ENCODE results near the gene SLC25A1. TPM values are rescaled to one million over a fixed set of nuclear protein-coding genes. Genes with fewer than 3 reads are reported as not detected.

Gene SLC25A1
- total RNA-seq, result 162 and 187 TPM in 2 replicates
- polyA plus RNA-seq, result 395 and 422 TPM in 2 replicates

- H3K36me3 ChIP-seq (replicated peaks; ENCODE audit: insufficient read depth, low read depth), result no peaks in the 10 kb centered on the region
- no peaks in the 10 kb centered on the region for H3K9me2 ChIP-seq (replicated peaks; ENCODE audit: insufficient read depth)
- 2% methylated on average over 38 of the region's 86 CpGs for WGBS (ENCODE audit: low lambda C conversion rate, missing lambda C conversion rate)
- H3K27me3 ChIP-seq, result no peaks in the 10 kb centered on the region
- peak within 1 kb of the TSS; percentile 99 for H3K4me2 ChIP-seq
- peak; percentile 98 for DNase-seq (ENCODE audit: low spot score)
- peaks cover 24% of the 10 kb centered on the region for H3K4me1 ChIP-seq (ENCODE audit: insufficient read depth)
- H3K4me3 ChIP-seq, result peak within 1 kb of the TSS; percentile 98
- H3K79me2 ChIP-seq, result peaks cover 28% of the 10 kb centered on the region
- peak within 1 kb of the TSS; percentile 99 for H3K27ac ChIP-seq
- no peaks in the 10 kb centered on the region for H3K9me3 ChIP-seq (ENCODE audit: low read depth)
- peak within 1 kb of the TSS; percentile 69 for H2AFZ ChIP-seq
- TF ChIP-seq EZH2 (IDR thresholded peaks at IDR 0.05; ENCODE audit: borderline replicate concordance), result no peak
- TF ChIP-seq, protein P1, sequence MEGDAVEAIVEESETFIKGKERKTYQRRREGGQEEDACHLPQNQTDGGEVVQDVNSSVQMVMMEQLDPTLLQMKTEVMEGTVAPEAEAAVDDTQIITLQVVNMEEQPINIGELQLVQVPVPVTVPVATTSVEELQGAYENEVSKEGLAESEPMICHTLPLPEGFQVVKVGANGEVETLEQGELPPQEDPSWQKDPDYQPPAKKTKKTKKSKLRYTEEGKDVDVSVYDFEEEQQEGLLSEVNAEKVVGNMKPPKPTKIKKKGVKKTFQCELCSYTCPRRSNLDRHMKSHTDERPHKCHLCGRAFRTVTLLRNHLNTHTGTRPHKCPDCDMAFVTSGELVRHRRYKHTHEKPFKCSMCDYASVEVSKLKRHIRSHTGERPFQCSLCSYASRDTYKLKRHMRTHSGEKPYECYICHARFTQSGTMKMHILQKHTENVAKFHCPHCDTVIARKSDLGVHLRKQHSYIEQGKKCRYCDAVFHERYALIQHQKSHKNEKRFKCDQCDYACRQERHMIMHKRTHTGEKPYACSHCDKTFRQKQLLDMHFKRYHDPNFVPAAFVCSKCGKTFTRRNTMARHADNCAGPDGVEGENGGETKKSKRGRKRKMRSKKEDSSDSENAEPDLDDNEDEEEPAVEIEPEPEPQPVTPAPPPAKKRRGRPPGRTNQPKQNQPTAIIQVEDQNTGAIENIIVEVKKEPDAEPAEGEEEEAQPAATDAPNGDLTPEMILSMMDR (IDR thresholded peaks at IDR 0.05; ENCODE audit: poor library complexity), result no peak
- TF ChIP-seq EZH2phosphoT487 (IDR thresholded peaks at IDR 0.05; ENCODE audit: low read depth, severe bottlenecking, unreplicated experiment), result no peak
- peaks cover 22% of the 10 kb centered on the region for H4K20me1 ChIP-seq (ENCODE audit: insufficient read depth, poor library complexity, severe bottlenecking)
Measured at GRCh38 chr22:19178657-19179496, at the start of gene SLC25A1. Gene SLC25A1, minus strand, starts transcription at chr22:19178736. Its CDS starts 63 bp downstream, at chr22:19178673.

GRCh38 chr22:19228179-19228578 is 49.6 kb upstream of the SLC25A1 start:
- Histone ChIP-seq H3K4me1 (ENCODE audit: insufficient read depth) (no peaks in the 10 kb centered on the region), H4K20me1 (ENCODE audit: insufficient read depth, poor library complexity, severe bottlenecking) (no peaks in the 10 kb centered on the region), H3K79me2 (no peaks in the 10 kb centered on the region), H3K27me3 (no peaks in the 10 kb centered on the region), H3K27ac (no peak overlapping the region), H2AFZ (no peak overlapping the region), H3K36me3 (replicated peaks; ENCODE audit: insufficient read depth, low read depth) (no peaks in the 10 kb centered on the region), H3K9me3 (ENCODE audit: low read depth) (no peaks in the 10 kb centered on the region), H3K4me2 (no peak overlapping the region), H3K4me3 (no peak overlapping the region), H3K9me2 (replicated peaks; ENCODE audit: insufficient read depth) (no peaks in the 10 kb centered on the region)
- no peak for DNase-seq (ENCODE audit: low spot score)
- TF ChIP-seq, protein P1 (IDR thresholded peaks at IDR 0.05; ENCODE audit: poor library complexity), result no peak
- TF ChIP-seq EZH2 (IDR thresholded peaks at IDR 0.05; ENCODE audit: borderline replicate concordance) (no peak), EZH2phosphoT487 (IDR thresholded peaks at IDR 0.05; ENCODE audit: low read depth, severe bottlenecking, unreplicated experiment) (no peak)
- 90% methylated on average over 4 of the region's 4 CpGs for WGBS (ENCODE audit: low lambda C conversion rate, missing lambda C conversion rate)

GRCh38 chr22:19226428-19226827 is 47.9 kb upstream of the SLC25A1 start:
- no peak overlapping the region for H3K27ac ChIP-seq
- no peak for DNase-seq (ENCODE audit: low spot score)
- TF ChIP-seq EZH2 (IDR thresholded peaks at IDR 0.05; ENCODE audit: borderline replicate concordance) (no peak), EZH2phosphoT487 (IDR thresholded peaks at IDR 0.05; ENCODE audit: low read depth, severe bottlenecking, unreplicated experiment) (no peak)
- TF ChIP-seq, protein P1 (IDR thresholded peaks at IDR 0.05; ENCODE audit: poor library complexity), result no peak

More at GRCh38 chr22:19226428-19226827, 47.9 kb upstream of the SLC25A1 start:
- H2AFZ ChIP-seq, result no peak overlapping the region
- H3K9me3 ChIP-seq (ENCODE audit: low read depth), result no peaks in the 10 kb centered on the region
- H3K79me2 ChIP-seq, result no peaks in the 10 kb centered on the region
- H3K36me3 ChIP-seq (replicated peaks; ENCODE audit: insufficient read depth, low read depth), result no peaks in the 10 kb centered on the region
- H3K4me3 ChIP-seq, result no peak overlapping the region
- no peaks in the 10 kb centered on the region for H3K27me3 ChIP-seq
- H3K9me2 ChIP-seq (replicated peaks; ENCODE audit: insufficient read depth), result no peaks in the 10 kb centered on the region
- H4K20me1 ChIP-seq (ENCODE audit: insufficient read depth, poor library complexity, severe bottlenecking), result no peaks in the 10 kb centered on the region
- no peaks in the 10 kb centered on the region for H3K4me1 ChIP-seq (ENCODE audit: insufficient read depth)
- no peak overlapping the region for H3K4me2 ChIP-seq
